Measurements from ENCODE around the gene WFIKKN2. TPM values are rescaled to one million over a fixed set of nuclear protein-coding genes. Genes with fewer than 3 reads are reported as not detected.

The WFIKKN2 gene
- total and polyA plus RNA-seq, 2 of the 4 experiments (the other 2 are of a cell fraction), result 0.02 TPM; not detected in 1

DNA sequence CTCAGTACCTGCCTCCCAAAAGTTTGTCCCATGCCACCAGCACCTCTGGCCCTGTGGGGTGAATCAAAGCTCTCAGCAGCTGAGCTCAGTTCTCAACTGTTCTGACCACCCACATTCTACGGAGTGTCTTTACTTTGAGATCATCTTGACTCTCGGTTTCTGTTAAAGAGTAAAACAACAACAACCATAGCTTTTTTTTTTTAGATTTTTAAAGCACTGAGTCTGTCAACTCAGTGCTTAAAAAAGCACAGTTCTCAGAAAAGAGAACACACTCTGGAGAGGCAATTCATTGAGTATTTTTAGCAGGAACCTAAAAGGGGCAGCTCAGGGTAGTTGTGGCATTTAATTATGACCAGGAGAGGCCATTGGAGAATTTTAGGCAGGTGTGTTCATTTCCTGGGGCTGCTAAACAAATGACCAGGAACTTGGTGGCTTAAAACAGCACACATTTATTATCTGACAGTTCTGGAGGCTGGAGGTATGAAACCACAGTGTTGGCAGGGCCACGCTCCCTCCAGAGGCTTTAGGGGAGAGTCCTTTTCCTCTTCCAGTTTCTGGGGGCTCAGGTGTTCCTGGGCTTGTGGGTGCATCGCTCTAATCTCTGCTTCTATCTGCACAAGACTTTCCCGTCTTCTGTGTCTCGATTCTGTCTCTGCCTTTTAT is 6.7 kb upstream of the WFIKKN2 start:
- H3K4me2 ChIP-seq (ENCODE audit: low read depth, low read length), result no peak overlapping the region
- in situ Hi-C loops (cut with MboI; ENCODE audit: low sequenced_read_pairs) (no loop called here), dilution Hi-C loops (cut with HindIII; ENCODE audit: low sequenced_read_pairs, unreplicated experiment) (no loop called here), intact Hi-C loops (cut with micrococcal nuclease) (no loop called here)
- no peak overlapping the region for H3K23ac ChIP-seq (ENCODE audit: low read depth, low read length)
- H2AK9ac ChIP-seq (replicated peaks; ENCODE audit: low read depth, low read length, poor library complexity), result no peak overlapping the region
- H4K8ac ChIP-seq (ENCODE audit: low read depth in 2 of 2, low read length in 2 of 2), result no peak overlapping the region
- TF ChIP-seq CEBPB (IDR thresholded peaks at IDR 0.05; ENCODE audit: low read depth, low read length), result no peak
- no peak for TF ChIP-seq NFE2L2 (IDR thresholded peaks at IDR 0.05; ENCODE audit: low read depth, low read length)
- no peak for TF ChIP-seq POLR2A (IDR thresholded peaks at IDR 0.05; ENCODE audit: low read depth, low read length)
- no peak for TF ChIP-seq CHD1 (IDR thresholded peaks at IDR 0.05; ENCODE audit: low read depth, low read length)
- no peak for TF ChIP-seq MAZ (IDR thresholded peaks at IDR 0.05; ENCODE audit: borderline replicate concordance, low read depth, low read length)
- TF ChIP-seq, protein P1, sequence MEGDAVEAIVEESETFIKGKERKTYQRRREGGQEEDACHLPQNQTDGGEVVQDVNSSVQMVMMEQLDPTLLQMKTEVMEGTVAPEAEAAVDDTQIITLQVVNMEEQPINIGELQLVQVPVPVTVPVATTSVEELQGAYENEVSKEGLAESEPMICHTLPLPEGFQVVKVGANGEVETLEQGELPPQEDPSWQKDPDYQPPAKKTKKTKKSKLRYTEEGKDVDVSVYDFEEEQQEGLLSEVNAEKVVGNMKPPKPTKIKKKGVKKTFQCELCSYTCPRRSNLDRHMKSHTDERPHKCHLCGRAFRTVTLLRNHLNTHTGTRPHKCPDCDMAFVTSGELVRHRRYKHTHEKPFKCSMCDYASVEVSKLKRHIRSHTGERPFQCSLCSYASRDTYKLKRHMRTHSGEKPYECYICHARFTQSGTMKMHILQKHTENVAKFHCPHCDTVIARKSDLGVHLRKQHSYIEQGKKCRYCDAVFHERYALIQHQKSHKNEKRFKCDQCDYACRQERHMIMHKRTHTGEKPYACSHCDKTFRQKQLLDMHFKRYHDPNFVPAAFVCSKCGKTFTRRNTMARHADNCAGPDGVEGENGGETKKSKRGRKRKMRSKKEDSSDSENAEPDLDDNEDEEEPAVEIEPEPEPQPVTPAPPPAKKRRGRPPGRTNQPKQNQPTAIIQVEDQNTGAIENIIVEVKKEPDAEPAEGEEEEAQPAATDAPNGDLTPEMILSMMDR (conservative IDR thresholded peaks at IDR 0.05; ENCODE audit: low read depth, low read length), result no peak
- TF ChIP-seq FOS (IDR thresholded peaks at IDR 0.05; ENCODE audit: low read depth, low read length), result no peak
- no peak for TF ChIP-seq RFX5 (IDR thresholded peaks at IDR 0.05; ENCODE audit: low read depth, low read length)
- TF ChIP-seq RCOR1 (IDR thresholded peaks at IDR 0.05; ENCODE audit: insufficient replicate concordance, low read length), result no peak
- no peak for TF ChIP-seq RAD21 (IDR thresholded peaks at IDR 0.05; ENCODE audit: low read length)
- TF ChIP-seq SMC3 (IDR thresholded peaks at IDR 0.05; ENCODE audit: low read depth, low read length), result no peak
- TF ChIP-seq BHLHE40 (IDR thresholded peaks at IDR 0.05; ENCODE audit: low read depth, low read length), result no peak
- no peak for TF ChIP-seq MXI1 (IDR thresholded peaks at IDR 0.05; ENCODE audit: borderline replicate concordance, low read depth, low read length)
- TF ChIP-seq, protein P2, sequence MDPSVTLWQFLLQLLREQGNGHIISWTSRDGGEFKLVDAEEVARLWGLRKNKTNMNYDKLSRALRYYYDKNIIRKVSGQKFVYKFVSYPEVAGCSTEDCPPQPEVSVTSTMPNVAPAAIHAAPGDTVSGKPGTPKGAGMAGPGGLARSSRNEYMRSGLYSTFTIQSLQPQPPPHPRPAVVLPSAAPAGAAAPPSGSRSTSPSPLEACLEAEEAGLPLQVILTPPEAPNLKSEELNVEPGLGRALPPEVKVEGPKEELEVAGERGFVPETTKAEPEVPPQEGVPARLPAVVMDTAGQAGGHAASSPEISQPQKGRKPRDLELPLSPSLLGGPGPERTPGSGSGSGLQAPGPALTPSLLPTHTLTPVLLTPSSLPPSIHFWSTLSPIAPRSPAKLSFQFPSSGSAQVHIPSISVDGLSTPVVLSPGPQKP (IDR thresholded peaks at IDR 0.05; ENCODE audit: borderline replicate concordance, low read depth, low read length), result no peak
- no peak for TF ChIP-seq MAFK (IDR thresholded peaks at IDR 0.05; ENCODE audit: low read depth, low read length)
- TF ChIP-seq, protein P3, sequence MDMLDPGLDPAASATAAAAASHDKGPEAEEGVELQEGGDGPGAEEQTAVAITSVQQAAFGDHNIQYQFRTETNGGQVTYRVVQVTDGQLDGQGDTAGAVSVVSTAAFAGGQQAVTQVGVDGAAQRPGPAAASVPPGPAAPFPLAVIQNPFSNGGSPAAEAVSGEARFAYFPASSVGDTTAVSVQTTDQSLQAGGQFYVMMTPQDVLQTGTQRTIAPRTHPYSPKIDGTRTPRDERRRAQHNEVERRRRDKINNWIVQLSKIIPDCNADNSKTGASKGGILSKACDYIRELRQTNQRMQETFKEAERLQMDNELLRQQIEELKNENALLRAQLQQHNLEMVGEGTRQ (IDR thresholded peaks at IDR 0.05; ENCODE audit: low read depth, low read length), result no peak
- no peak overlapping the region for H3K18ac ChIP-seq (ENCODE audit: low read depth, low read length)
- peaks cover 10% of the 10 kb centered on the region; the same call in 1 of the 2 replicates for H3K27me3 ChIP-seq (ENCODE audit: control insufficient read depth, insufficient read depth, low read length)
- H3K9me3 ChIP-seq (ENCODE audit: control insufficient read depth, insufficient read depth, low read length), result no peaks in the 10 kb centered on the region; the same call in 1 of the 2 replicates
- H2AK5ac ChIP-seq (ENCODE audit: low read depth, low read length), result no peak overlapping the region
- H3K4me1 ChIP-seq (ENCODE audit: control insufficient read depth, insufficient read depth, low read length), result no peaks in the 10 kb centered on the region
- H4K20me1 ChIP-seq (ENCODE audit: insufficient read depth, low read length), result no peaks in the 10 kb centered on the region; the same call in 1 of the 2 replicates
- H3K36me3 ChIP-seq (ENCODE audit: control insufficient read depth, insufficient read depth, low read length), result no peaks in the 10 kb centered on the region
- no peak overlapping the region for H4K5ac ChIP-seq (ENCODE audit: low read depth, low read length)
- H4K91ac ChIP-seq (ENCODE audit: insufficient read depth, low read depth, low read length), result no peak overlapping the region
- no peak for ATAC-seq (ENCODE audit: low read depth)
- H3K9ac ChIP-seq (ENCODE audit: low read depth, low read length), result no peak overlapping the region
- no peak overlapping the region for H2BK5ac ChIP-seq (ENCODE audit: low read depth, low read length, poor library complexity, severe bottlenecking)
- no peak overlapping the region for H2BK120ac ChIP-seq (ENCODE audit: low read depth, low read length)
- H2AFZ ChIP-seq (replicated peaks; ENCODE audit: low read length, poor library complexity), result no peak overlapping the region
- 71% methylated on average over 4 of the region's 6 CpGs; no CpG with 5 or more reads in 1 of the 2 experiments for WGBS, 2 experiments (ENCODE audit: extremely low coverage in 2 of 2, insufficient read length in 1 of 2)
- H3K79me1 ChIP-seq (ENCODE audit: low read depth in 1 of 2, low read length in 2 of 2), result no peaks in the 10 kb centered on the region
- no TSS peak for BruUV-seq (replicated peaks)
- H3K56ac ChIP-seq (ENCODE audit: extremely low read depth, insufficient read depth, low read length), result no peak overlapping the region
- no peak overlapping the region for H3K14ac ChIP-seq (replicated peaks; ENCODE audit: low read depth, low read length)
- H3K4ac ChIP-seq (ENCODE audit: low read depth, low read length), result no peak overlapping the region
- CTCF ChIA-PET, result interaction anchor here (0.6 to 1.0 kb wide), 3 partner anchors 12 to 98 kb away, joined by 3 to 9 read pairs (median 3); no protein-coding TSS in a partner anchor
- POLR2A ChIA-PET (ENCODE audit: unreplicated experiment), result no interaction called here
- no peak overlapping the region for H2BK15ac ChIP-seq (ENCODE audit: low read depth, low read length)
- H3K27ac ChIP-seq (ENCODE audit: insufficient read depth, low read length), result no peak overlapping the region
- no peak overlapping the region for H3K4me3 ChIP-seq (ENCODE audit: insufficient read depth, low read depth, low read length)
- DNase-seq, result no peak
- H2BK20ac ChIP-seq (ENCODE audit: low read depth, low read length), result no peak overlapping the region
- H3K9me1 ChIP-seq (ENCODE audit: insufficient read depth, low read length), result no peaks in the 10 kb centered on the region

Measured in IMR-90 (cell line).